K562 (cell line): Measurements from ENCODE around the gene PRKCE. TPM values are rescaled to one million over a fixed set of nuclear protein-coding genes. Genes with fewer than 3 reads are reported as not detected.
A peak's percentile ranks its signal among the peaks of the same experiment; 100 is the strongest.

Source experiments
- ATAC-seq: fragments of 200-7000 bp; cut with Tn5 transposase; 3 replicates; pipeline ENCODE4 v1.9.1; 2020; ENCODE audit warnings: moderate library complexity
- BruUV-seq: library from RNA; stranded (reverse); fragments of 400-500 nt; replicated peaks from 2 replicates; lab custom pipeline; 2021; lab: Mats Ljungman, UMichigan
- CTCF ChIA-PET: fragments of 300-600 bp; formaldehyde crosslinking; extraction: SDS; loops from one replicate; lab custom pipeline; 2021; ENCODE audit warnings: low intra/inter-chr PET ratio; lab: Yijun Ruan, JAX
- POLR2A ChIA-PET: fragments of 300-600, 350-650 bp; sonication (Branson Sonifier 250); formaldehyde crosslinking; extraction: SDS; loops from one replicate; lab custom pipeline; 2021; ENCODE audit warnings: antibody characterized with exemption, inconsistent platforms; lab: Yijun Ruan, JAX
- DNase-seq, 4 experiments: peaks; one replicate each; pipeline versions ENCODE4 v3.0.0 to v3.0.0-alpha.2; 2011 to 2018; ENCODE audit warnings: low spot score in 3 of 4, mixed read lengths in 3 of 4; ENCODE audit errors: extremely low read depth in 1 of 4
- FAIRE-seq: peaks from 2 replicates; lab custom pipeline; 2011; peaks lifted over from hg19 to GRCh38; lab: Jason Lieb, UNC
- H2AFZ ChIP-seq: 2 replicates; pipeline ENCODE4 v1.6.0; 2011; ENCODE audit warnings: low read depth, low read length, control low read depth, inconsistent platforms
- H3K27ac ChIP-seq: fragments of 200-600 bp; 3 replicates; pipeline ENCODE4 v1.8.0; 2011; ENCODE audit warnings: low read depth, mild to moderate bottlenecking, control low read depth, inconsistent platforms, low read length, moderate library complexity, mixed read lengths; ENCODE audit errors: extremely low read depth
- H3K27me3 ChIP-seq, 2 experiments: fragments of 300-600 bp in 1 of 2; 2 replicates in 1 of 2; 3 replicates in 1 of 2; pipeline versions ENCODE4 v1.6.0 to v1.8.0; 2011; ENCODE audit warnings: inconsistent platforms in 2 of 2, low read length in 2 of 2, mild to moderate bottlenecking in 1 of 2, mixed read lengths in 1 of 2, moderate library complexity in 1 of 2; ENCODE audit not compliant: control insufficient read depth in 2 of 2, insufficient read depth in 2 of 2
- H3K36me3 ChIP-seq: fragments of 300-600 bp; 3 replicates; pipeline ENCODE4 v1.8.0; 2011; ENCODE audit warnings: mild to moderate bottlenecking, low read length, inconsistent platforms; ENCODE audit not compliant: control insufficient read depth, insufficient read depth
- H3K4me1 ChIP-seq, 2 experiments: fragments of 200-600 bp in 1 of 2; replicated peaks in 1 of 2; 2 replicates in 1 of 2; 3 replicates in 1 of 2; pipeline versions ENCODE4 v1.5.1 to v1.8.0; 2011; ENCODE audit warnings: inconsistent platforms in 2 of 2, low read length in 2 of 2, mild to moderate bottlenecking in 1 of 2, mixed read lengths in 1 of 2, moderate library complexity in 1 of 2; ENCODE audit not compliant: control insufficient read depth in 2 of 2, insufficient read depth in 2 of 2
- H3K4me2 ChIP-seq: 2 replicates; pipeline ENCODE4 v1.6.1; 2011; ENCODE audit warnings: low read length, control low read depth, inconsistent platforms, mixed read lengths; ENCODE audit not compliant: insufficient read depth
- H3K4me3 ChIP-seq: fragments of 200-600 bp; sonication (generic), shearing (Covaris generic); 2 replicates; pipeline ENCODE4 v1.5.1; 2016; ENCODE audit warnings: control low read depth, inconsistent platforms
- H3K79me2 ChIP-seq: fragments of 200-600 bp; 3 replicates; pipeline ENCODE4 v1.8.0; 2011; ENCODE audit warnings: low read length, inconsistent platforms; ENCODE audit not compliant: control insufficient read depth, insufficient read depth
- H3K9ac ChIP-seq, 2 experiments: 2 replicates each; pipeline versions ENCODE4 v1.6.0 to v1.6.1; 2011; ENCODE audit warnings: low read depth in 2 of 2, low read length in 2 of 2, control low read depth in 1 of 2, inconsistent platforms in 1 of 2, mild to moderate bottlenecking in 1 of 2, mixed read lengths in 1 of 2; ENCODE audit not compliant: insufficient read depth in 1 of 2
- H3K9me1 ChIP-seq: one replicate; pipeline ENCODE4 v1.6.0; 2011; ENCODE audit warnings: inconsistent platforms, mild to moderate bottlenecking, low read length, moderate library complexity; ENCODE audit not compliant: control insufficient read depth, insufficient read depth
- H3K9me3 ChIP-seq: replicated peaks from 2 replicates; pipeline ENCODE4 v1.5.1; 2011; ENCODE audit warnings: low read depth, low read length, inconsistent platforms; ENCODE audit not compliant: control insufficient read depth, insufficient read depth
- H4K20me1 ChIP-seq: replicated peaks from 2 replicates; pipeline ENCODE4 v1.6.1; 2011; ENCODE audit warnings: low read length, inconsistent platforms, mixed read lengths; ENCODE audit not compliant: control insufficient read depth, insufficient read depth
- CEBPG ChIP-seq, 3 experiments: fragments of 200-800 bp in 1 of 3; sonication (Bioruptor generic) in 1 of 3; sonication (generic) in 1 of 3; formaldehyde crosslinking in 1 of 3; IDR thresholded peaks in 2 of 3; conservative IDR thresholded peaks in 1 of 3; 2 replicates each; pipeline versions ENCODE4 v1.6.1 to v1.8.0; 2016 to 2022; ENCODE audit warnings: missing compliant biosample characterization in 2 of 3, missing genetic modification characterization in 2 of 3, mild to moderate bottlenecking in 1 of 3, missing genetic modification reagents in 1 of 3
- GTF2E2 ChIP-seq: fragments of 200-800 bp; sonication (Bioruptor generic); IDR thresholded peaks from 2 replicates; pipeline ENCODE4 v1.6.1; 2016; ENCODE audit warnings: missing genetic modification characterization, missing compliant biosample characterization
- MXI1 ChIP-seq: IDR thresholded peaks from 2 replicates; pipeline ENCODE4 v1.6.1; 2011; ENCODE audit warnings: low read depth, mild to moderate bottlenecking, improper control_type of control experiment, low read length
- RBM25 ChIP-seq: fragments of 200-400 bp; formaldehyde crosslinking; IDR thresholded peaks from 2 replicates; pipeline ENCODE4 v1.6.1; 2018; ENCODE audit warnings: low read length, low read depth, moderate library complexity; ENCODE audit not compliant: severe bottlenecking
- WGBS: fragments of 100-300 bp; shearing (Covaris generic); methylation state at CpG from one replicate; pipeline ENCODE4 v1.1.6; 2016; ENCODE audit warnings: low coverage, mixed read lengths; ENCODE audit not compliant: insufficient coverage; ENCODE audit errors: missing lambda C conversion rate; 5-methylcytosine and 5-hydroxymethylcytosine counted together
- in situ Hi-C: fragments of 300-500 bp; cut with MboI; formaldehyde crosslinking; loops from 4 replicates; pipeline ENCODE4 v1.15.0; 2018; ENCODE audit warnings: inconsistent platforms, mixed read lengths
- intact Hi-C: fragments of 100-400 bp; cut with micrococcal nuclease; formaldehyde crosslinking; loops from 2 replicates; pipeline ENCODE4 v1.14.2; 2022
- polyA plus RNA-seq, 8 experiments: library from polyadenylated mRNA; depleted of rRNA in 4 of 8; stranded (reverse) in 5 of 8; unstranded in 3 of 8; fragments of >200 nt; fragmentation: Nextera tagmentation in 2 of 8; fragmentation: Illumina TruSeq in 1 of 8; extraction: Ambion mirVana in 2 of 8; extraction: Trizol in 1 of 8; gene quantifications; 2 replicates each; pipeline versions ENCODE4 v1.2.1 to v1.2.3, GENCODE V29; 2011 to 2014; ENCODE audit warnings: inconsistent platforms in 1 of 8, missing spikeins in 1 of 8
- total RNA-seq, 7 experiments: library from RNA; depleted of rRNA in 6 of 7; stranded (reverse); fragments of >200 nt in 6 of 7; fragmentation: Illumina TruSeq in 2 of 7; extraction: Trizol in 2 of 7; gene quantifications; 2 replicates each; pipeline versions ENCODE4 v1.2.1 to v1.2.3, GENCODE V29; 2011 to 2021; ENCODE audit warnings: low replicate concordance in 1 of 7
- TF ChIP-seq, protein P1 (sequence below): fragments of 450-650 bp; formaldehyde crosslinking; IDR thresholded peaks from 2 replicates; pipeline ENCODE4 v1.4.0; 2022; ENCODE audit warnings: mild to moderate bottlenecking, moderate library complexity
- TF ChIP-seq, protein P2 (sequence below), 2 experiments: fragments of 450-650 bp in 1 of 2; sonication (generic) in 1 of 2; formaldehyde crosslinking in 1 of 2; IDR thresholded peaks in 1 of 2; conservative IDR thresholded peaks in 1 of 2; 2 replicates each; pipeline versions ENCODE4 v1.6.1 to v1.8.1; 2016 to 2023; ENCODE audit warnings: mild to moderate bottlenecking in 2 of 2, moderate library complexity in 2 of 2, inconsistent platforms in 1 of 2, missing genetic modification reagents in 1 of 2

The PRKCE gene
- total and polyA plus RNA-seq, 9 of the 15 experiments (the other 6 are each of a cell fraction or from before 2014, with no cell fraction given) = 0.06 to 1.0 (median 0.22) TPM; not detected in 1

DNA sequence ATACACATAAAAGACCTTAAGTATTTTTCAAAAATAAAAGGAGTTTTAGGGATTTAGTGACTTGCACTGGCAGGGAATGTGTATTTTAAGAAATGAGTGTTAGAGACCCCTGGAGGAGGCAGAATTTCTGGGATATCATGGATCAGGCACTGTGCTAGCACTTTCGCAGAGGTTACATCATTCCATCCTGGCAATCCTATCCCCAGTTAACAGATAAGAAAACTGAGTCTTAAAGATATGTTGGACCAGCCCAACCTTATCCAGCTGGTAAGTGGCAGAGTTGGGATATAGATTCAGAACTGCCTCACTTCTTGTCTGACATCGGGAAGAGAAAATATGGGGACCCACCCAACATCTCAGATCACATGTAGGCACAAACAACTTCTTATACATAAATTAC, 485.5 kb downstream of the PRKCE start:
- BruUV-seq = no TSS peak
- Histone ChIP-seq H3K36me3 (no peaks in the 10 kb centered on the region), H3K4me1 (no peaks in the 10 kb centered on the region), H3K4me2 (no peak overlapping the region), H3K27me3 (peaks cover 21 to 28% of the 10 kb centered on the region in 2 experiments; a peak in 4 of 5 replicates), H3K4me3 (no peak overlapping the region), H3K27ac (no peak overlapping the region), H2AFZ (no peak overlapping the region), H3K9ac (no peak overlapping the region), H3K9me1 (no peaks in the 10 kb centered on the region), H3K79me2 (no peaks in the 10 kb centered on the region), H3K9me3 (no peaks in the 10 kb centered on the region), H4K20me1 (no peaks in the 10 kb centered on the region; the same call in 1 of the 2 replicates)
- DNase-seq (no peak), FAIRE-seq (no peak), ATAC-seq (no peak)
- POLR2A ChIA-PET = interaction anchor here (0.5 kb wide), 1 partner anchor 175 kb away, joined by 3 read pairs; no protein-coding TSS in a partner anchor
- WGBS = 3% methylated on average over 2 of the region's 2 CpGs
- CTCF ChIA-PET = no interaction called here
- in situ Hi-C loops = no loop called here
- TF ChIP-seq MXI1 (no peak), RBM25 (peak; percentile 74), GTF2E2 (no peak), CEBPG (CRISPR knock-in tag; IDR thresholded peaks at IDR 0.05) (0 out of 2 replicates have a peak, but pooled peaks have one; percentile 19), CEBPG (tag; conservative IDR thresholded peaks at IDR 0.05 in 1 of 2, IDR thresholded peaks at IDR 0.05 in 1 of 2) (peak in 1 of 2 experiments; percentile 71; a peak in 2 of 4 replicates)
- TF ChIP-seq, protein P1, sequence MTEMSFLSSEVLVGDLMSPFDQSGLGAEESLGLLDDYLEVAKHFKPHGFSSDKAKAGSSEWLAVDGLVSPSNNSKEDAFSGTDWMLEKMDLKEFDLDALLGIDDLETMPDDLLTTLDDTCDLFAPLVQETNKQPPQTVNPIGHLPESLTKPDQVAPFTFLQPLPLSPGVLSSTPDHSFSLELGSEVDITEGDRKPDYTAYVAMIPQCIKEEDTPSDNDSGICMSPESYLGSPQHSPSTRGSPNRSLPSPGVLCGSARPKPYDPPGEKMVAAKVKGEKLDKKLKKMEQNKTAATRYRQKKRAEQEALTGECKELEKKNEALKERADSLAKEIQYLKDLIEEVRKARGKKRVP = 0 out of 2 replicates have a peak, but pooled peaks have one; percentile 53
- TF ChIP-seq, protein P2, sequence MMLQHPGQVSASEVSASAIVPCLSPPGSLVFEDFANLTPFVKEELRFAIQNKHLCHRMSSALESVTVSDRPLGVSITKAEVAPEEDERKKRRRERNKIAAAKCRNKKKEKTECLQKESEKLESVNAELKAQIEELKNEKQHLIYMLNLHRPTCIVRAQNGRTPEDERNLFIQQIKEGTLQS (IDR thresholded peaks at IDR 0.05) = peak; percentile 39; the same call in 1 of the 2 replicates
- TF ChIP-seq, protein P2 (CRISPR knock-in tag; conservative IDR thresholded peaks at IDR 0.05) = no peak
- intact Hi-C loops = no loop called here
